Measurements from ENCODE around the gene KYAT1.

KYAT1 gene

GRCh38 chr9:128909859-128910258 lies 28.1 kb upstream of the KYAT1 start:
- DNase-seq (ENCODE audit: low read depth in 3 of 3, low spot score in 1 of 3): no peak

GRCh38 chr9:128908372-128908771 lies 26.6 kb upstream of the KYAT1 start:
- no peak for DNase-seq (ENCODE audit: low read depth in 3 of 3, low spot score in 1 of 3)

- DNase-seq (ENCODE audit: low read depth in 3 of 3, low spot score in 1 of 3): no peak
Observed at GRCh38 chr9:128906741-128907140, 25.0 kb upstream of the KYAT1 start.

- DNase-seq (ENCODE audit: low read depth in 3 of 3, low spot score in 1 of 3): no peak
Observed at GRCh38 chr9:128905964-128906363, 24.2 kb upstream of the KYAT1 start.

- no peak for DNase-seq (ENCODE audit: low read depth in 3 of 3, low spot score in 1 of 3)
Observed at GRCh38 chr9:128903871-128904620, 22.3 kb upstream of the KYAT1 start.

- no peak for DNase-seq (ENCODE audit: low read depth in 3 of 3, low spot score in 1 of 3)
Observed at GRCh38 chr9:128903079-128903461, 21.3 kb upstream of the KYAT1 start.

- DNase-seq (ENCODE audit: low read depth in 3 of 3, low spot score in 1 of 3): peak; percentile 61 to 79 (median 70)
Observed at GRCh38 chr9:128902351-128903078, 20.8 kb upstream of the KYAT1 start.

GRCh38 chr9:128901822-128902221 lies 20.1 kb upstream of the KYAT1 start:
- no peak for DNase-seq (ENCODE audit: low read depth in 3 of 3, low spot score in 1 of 3)

- no peak for DNase-seq (ENCODE audit: low read depth in 3 of 3, low spot score in 1 of 3)
Observed at GRCh38 chr9:128901379-128901778, 19.6 kb upstream of the KYAT1 start.

- DNase-seq (ENCODE audit: low read depth in 3 of 3, low spot score in 1 of 3): no peak
Observed at GRCh38 chr9:128899566-128900322, 18.0 kb upstream of the KYAT1 start.

- no peak for DNase-seq (ENCODE audit: low read depth in 3 of 3, low spot score in 1 of 3)
Observed at GRCh38 chr9:128898845-128899565, 17.3 kb upstream of the KYAT1 start.

- DNase-seq (ENCODE audit: low read depth in 3 of 3, low spot score in 1 of 3): no peak
Observed at GRCh38 chr9:128898382-128898781, 16.6 kb upstream of the KYAT1 start.

- DNase-seq (ENCODE audit: low read depth in 3 of 3, low spot score in 1 of 3): no peak
Observed at GRCh38 chr9:128895556-128895955, 13.8 kb upstream of the KYAT1 start.

- no peak for DNase-seq (ENCODE audit: low read depth in 3 of 3, low spot score in 1 of 3)
Observed at GRCh38 chr9:128894764-128895163, 13.0 kb upstream of the KYAT1 start.

GRCh38 chr9:128893354-128893753 lies 11.6 kb upstream of the KYAT1 start:
- no peak for DNase-seq (ENCODE audit: low read depth in 3 of 3, low spot score in 1 of 3)

- DNase-seq (ENCODE audit: low read depth in 3 of 3, low spot score in 1 of 3): no peak
Observed at GRCh38 chr9:128892221-128892921, 10.6 kb upstream of the KYAT1 start.

- no peak for DNase-seq (ENCODE audit: low read depth in 3 of 3, low spot score in 1 of 3)
Observed at GRCh38 chr9:128891321-128892220, 9.8 kb upstream of the KYAT1 start.

- DNase-seq (ENCODE audit: low read depth in 3 of 3, low spot score in 1 of 3): no peak
Observed at GRCh38 chr9:128887914-128888350, 6.2 kb upstream of the KYAT1 start.

- DNase-seq (ENCODE audit: low read depth in 3 of 3, low spot score in 1 of 3): no peak
Observed at GRCh38 chr9:128887049-128887448, 5.3 kb upstream of the KYAT1 start.
